Glutamatergic neuron (in vitro differentiated cells): ENCODE data around the gene EDC3. TPM values are rescaled to one million over a fixed set of nuclear protein-coding genes. Genes with fewer than 3 reads are reported as not detected.
A peak's percentile ranks its signal among the peaks of the same experiment; 100 is the strongest.
"Not testable (repeated sequence)": the region's sequence is repeated elsewhere in the genome, so short reads cannot be mapped to it uniquely, and the experiment has no call there.

Experiments
- DNase-seq: peaks from one replicate; pipeline ENCODE4 v3.0.0; 2022
- H3K27ac Mint-ChIP-seq: one replicate; pipeline ENCODE4 v1.8.0; 2020; ENCODE audit warnings: mild to moderate bottlenecking, mixed read lengths, inconsistent platforms; ENCODE audit not compliant: unreplicated experiment
- H3K27me3 Mint-ChIP-seq: one replicate; pipeline ENCODE4 v1.8.0; 2020; ENCODE audit warnings: mild to moderate bottlenecking, moderate library complexity, mixed read lengths, inconsistent platforms; ENCODE audit not compliant: unreplicated experiment
- H3K36me3 Mint-ChIP-seq: one replicate; pipeline ENCODE4 v1.8.0; 2020; ENCODE audit warnings: mild to moderate bottlenecking, mixed read lengths, inconsistent platforms; ENCODE audit not compliant: unreplicated experiment
- H3K4me1 Mint-ChIP-seq: one replicate; pipeline ENCODE4 v1.8.0; 2020; ENCODE audit warnings: mild to moderate bottlenecking, low read depth, mixed read lengths, inconsistent platforms; ENCODE audit not compliant: unreplicated experiment
- H3K4me3 Mint-ChIP-seq: one replicate; pipeline ENCODE4 v1.8.0; 2020; ENCODE audit warnings: mild to moderate bottlenecking, mixed read lengths, inconsistent platforms; ENCODE audit not compliant: unreplicated experiment
- H3K9me3 Mint-ChIP-seq: one replicate; pipeline ENCODE4 v1.8.0; 2020; ENCODE audit warnings: mild to moderate bottlenecking, moderate library complexity, mixed read lengths, inconsistent platforms; ENCODE audit not compliant: unreplicated experiment
- CTCF ChIP-seq: fragments of 200-600 bp; sonication (generic); IDR thresholded peaks from one replicate; pipeline ENCODE4 v1.5.0; 2021; ENCODE audit not compliant: partially characterized antibody, unreplicated experiment
- total RNA-seq: library from RNA; stranded (reverse); fragmentation: NEBNext Ultra II Directional; extraction: Animal tissue kit (Norgen Biotek cat#: 25700); gene quantifications from one replicate; pipeline ENCODE4 v1.2.1, GENCODE V29; 2021; ENCODE audit not compliant: unreplicated experiment

Gene EDC3
- total RNA-seq, 1 donor from 2014 or later, result 66.0 TPM

GRCh38 chr15:74599156-74599555 is 96.7 kb downstream of the EDC3 start:
- TF ChIP-seq CTCF, result no peak
- Mint-ChIP-seq H3K27me3 (peaks cover 11% of the 10 kb centered on the region), H3K4me1 (peaks cover 17% of the 10 kb centered on the region), H3K27ac (no peak overlapping the region), H3K4me3 (no peak overlapping the region), H3K36me3 (no peaks in the 10 kb centered on the region), H3K9me3 (peaks cover 6% of the 10 kb centered on the region)
- no peak for DNase-seq

DNA sequence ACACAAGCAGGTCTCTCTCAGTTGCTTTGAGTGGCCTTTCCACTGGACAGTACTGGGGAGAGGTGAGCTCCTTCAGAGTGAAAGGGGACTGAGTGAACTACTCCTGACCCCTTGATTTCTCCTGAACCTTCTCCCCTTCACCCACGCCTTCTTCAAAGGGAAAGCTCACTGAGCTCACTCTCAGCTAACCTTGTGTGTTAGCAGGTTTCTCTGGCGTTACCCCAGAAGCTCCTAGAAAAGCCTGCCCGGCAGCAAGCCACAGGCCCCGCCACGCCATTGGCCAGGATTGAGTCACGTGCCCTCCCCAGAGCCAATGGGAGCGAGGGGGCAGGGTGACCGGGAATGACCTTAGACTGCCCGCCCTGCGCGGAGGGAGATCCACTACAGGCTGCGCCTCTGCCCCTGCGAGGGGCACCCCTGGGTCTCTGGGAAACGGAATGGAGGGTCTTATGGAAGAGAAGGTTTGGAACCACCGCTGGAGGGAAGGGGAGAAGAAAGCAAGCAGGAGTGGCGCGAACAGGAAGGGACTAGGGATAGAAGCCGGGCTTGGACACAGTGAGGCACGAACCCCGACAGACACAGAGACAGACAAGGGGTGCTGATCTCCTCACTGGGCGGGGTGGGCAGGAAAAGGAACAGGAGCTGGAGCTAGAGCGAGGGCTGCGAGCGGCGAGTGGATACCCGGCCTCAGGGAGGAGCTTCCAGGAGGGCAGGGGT is 97.5 kb downstream of the EDC3 start:
- H3K4me3 Mint-ChIP-seq, result peak overlapping the region; percentile 86
- H3K4me1 Mint-ChIP-seq, result peaks cover 17% of the 10 kb centered on the region
- no peak for TF ChIP-seq CTCF
- H3K36me3 Mint-ChIP-seq, result no peaks in the 10 kb centered on the region
- H3K27ac Mint-ChIP-seq, result peak overlapping the region; percentile 91
- DNase-seq, result peak; percentile 80
- peaks cover 14% of the 10 kb centered on the region for H3K27me3 Mint-ChIP-seq
- peaks cover 9% of the 10 kb centered on the region for H3K9me3 Mint-ChIP-seq

GRCh38 chr15:74597146-74597705 is 98.6 kb downstream of the EDC3 start:
- H3K36me3 Mint-ChIP-seq, H3K4me3 Mint-ChIP-seq, DNase-seq, H3K27ac Mint-ChIP-seq, H3K9me3 Mint-ChIP-seq: not testable (repeated sequence)
- Mint-ChIP-seq H3K27me3 (peaks cover 14% of the 10 kb centered on the region), H3K4me1 (peaks cover 15% of the 10 kb centered on the region)

DNA sequence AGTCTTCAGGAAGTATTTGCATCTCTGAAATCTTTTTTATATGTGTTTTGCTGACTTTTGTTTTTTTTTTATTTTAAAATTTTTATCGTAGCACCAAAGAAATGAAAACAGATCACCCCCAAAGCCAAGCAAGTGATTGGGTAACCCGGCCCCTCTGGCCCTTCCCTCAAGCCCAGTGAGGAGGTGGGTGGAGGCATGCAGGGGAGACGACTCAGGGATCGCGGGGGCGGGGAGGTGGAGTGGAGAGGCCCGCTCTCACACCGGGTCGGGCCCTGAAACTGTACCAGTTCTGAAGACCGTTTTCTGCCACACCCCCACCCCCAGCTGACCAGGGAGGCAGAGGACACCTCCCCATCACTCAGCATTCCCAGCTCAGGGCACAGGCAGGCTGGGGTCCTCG is 99.1 kb downstream of the EDC3 start:
- peaks cover 12% of the 10 kb centered on the region for H3K4me1 Mint-ChIP-seq
- not testable (repeated sequence) for H3K27ac Mint-ChIP-seq, H3K9me3 Mint-ChIP-seq, H3K4me3 Mint-ChIP-seq, DNase-seq, H3K36me3 Mint-ChIP-seq
- H3K27me3 Mint-ChIP-seq, result peaks cover 14% of the 10 kb centered on the region

DNA sequence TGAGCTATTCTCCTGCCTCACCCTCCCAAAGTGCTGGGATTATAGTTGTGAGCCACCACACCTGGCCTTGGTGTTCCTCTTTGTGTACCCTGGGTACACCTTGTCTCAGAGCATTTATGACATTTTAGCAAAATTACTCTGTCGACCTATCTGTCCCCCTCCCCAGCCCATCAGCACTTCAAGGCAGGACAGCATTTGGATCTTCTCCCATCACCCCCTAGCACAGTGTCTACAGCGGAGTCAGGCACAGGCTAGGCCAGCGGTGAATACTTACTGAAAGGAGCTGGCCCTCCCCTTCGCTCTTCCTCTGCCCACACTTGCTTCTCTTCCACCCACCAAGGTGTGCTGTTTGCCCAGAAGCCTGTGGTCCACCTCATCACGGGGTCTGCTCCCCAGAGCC is 100.6 kb downstream of the EDC3 start:
- Mint-ChIP-seq H3K36me3 (no peaks in the 10 kb centered on the region), H3K9me3 (peaks cover 9% of the 10 kb centered on the region), H3K4me1 (peaks cover 12% of the 10 kb centered on the region), H3K27ac (no peak overlapping the region), H3K4me3 (no peak overlapping the region), H3K27me3 (peaks cover 17% of the 10 kb centered on the region)
- DNase-seq, result no peak
- no peak for TF ChIP-seq CTCF

- DNase-seq, result no peak
- H3K27me3 Mint-ChIP-seq, result peaks cover 16% of the 10 kb centered on the region
- no peak for TF ChIP-seq CTCF
- H3K4me3 Mint-ChIP-seq, result no peak overlapping the region
- H3K4me1 Mint-ChIP-seq, result peaks cover 15% of the 10 kb centered on the region
- no peak overlapping the region for H3K27ac Mint-ChIP-seq
- H3K9me3 Mint-ChIP-seq, result peaks cover 10% of the 10 kb centered on the region
- H3K36me3 Mint-ChIP-seq, result peaks cover 4% of the 10 kb centered on the region
Observed at GRCh38 chr15:74594455-74594854, 101.4 kb downstream of the EDC3 start.
